AG04450 (cell line): ENCODE measurements around the gene TAF1C. TPM values are rescaled to one million over a fixed set of nuclear protein-coding genes. Genes with fewer than 3 reads are reported as not detected.

Source experiments
- CTCF ChIA-PET: fragments of 300-600, 350-600 bp; formaldehyde crosslinking; extraction: SDS; loops from one replicate; lab custom pipeline; 2022; ENCODE audit warnings: antibody characterized with exemption, inconsistent platforms; lab: Charles Lee
- POLR2A ChIA-PET: fragments of 350-600 bp; formaldehyde crosslinking; extraction: SDS; loops from one replicate; lab custom pipeline; 2021; ENCODE audit warnings: antibody characterized with exemption, inconsistent platforms; lab: Yijun Ruan, JAX
- DNase-seq: peaks from one replicate; pipeline ENCODE4 v3.0.0-alpha.2; 2011; ENCODE audit warnings: low read depth, low spot score
- H3K27ac ChIP-seq: one replicate; pipeline ENCODE4 v1.5.1; 2012; ENCODE audit warnings: low read depth, low read length, control low read depth
- H3K27me3 ChIP-seq: one replicate; pipeline ENCODE4 v1.6.0; 2012; ENCODE audit warnings: low read length; ENCODE audit not compliant: control insufficient read depth, insufficient read depth
- H3K4me3 ChIP-seq: 2 replicates; pipeline ENCODE4 v1.5.1; 2011; ENCODE audit warnings: mild to moderate bottlenecking, low read depth, low read length, control low read depth
- H3K9me3 ChIP-seq: 2 replicates; pipeline ENCODE4 v1.5.1; 2012; ENCODE audit warnings: low read length; ENCODE audit not compliant: control insufficient read depth, insufficient read depth
- CTCF ChIP-seq: IDR thresholded peaks from 2 replicates; pipeline ENCODE4 v1.5.1; 2011; ENCODE audit warnings: low read depth, low read length, control low read depth, inconsistent platforms
- polyA plus RNA-seq: library from polyadenylated mRNA; depleted of rRNA; stranded (reverse); fragments of >200 nt; gene quantifications from 2 replicates; pipeline ENCODE4 v1.2.3, GENCODE V29; 2011

TAF1C gene
- polyA plus RNA-seq, 1 experiment: 14.2 TPM

GRCh38 chr16:84161801-84162200, 25.1 kb downstream of the TAF1C start:
- Histone ChIP-seq H3K27me3 (peaks cover 56% of the 10 kb centered on the region), H3K27ac (no peak overlapping the region), H3K9me3 (no peaks in the 10 kb centered on the region), H3K4me3 (no peak overlapping the region)
- DNase-seq: no peak
- ChIA-PET POLR2A (no interaction called here), CTCF (interaction anchor here (1.5 to 1.7 kb wide), 3 partner anchors 14 to 96 kb away, joined by 5 to 9 read pairs (median 7); partner anchors contain the start of gene TAF1C)
- no peak for TF ChIP-seq CTCF

- H3K27me3 ChIP-seq: peaks cover 56% of the 10 kb centered on the region
- no peak for DNase-seq
- POLR2A ChIA-PET: interaction anchor here (0.8 kb wide), 1 partner anchor 14 kb away, joined by 3 read pairs; no protein-coding TSS in a partner anchor
- no peak overlapping the region for H3K4me3 ChIP-seq
- no peaks in the 10 kb centered on the region; the same call in 1 of the 2 replicates for H3K9me3 ChIP-seq
- CTCF ChIA-PET: interaction anchor here (0.6 to 1.7 kb wide), 4 partner anchors 12 to 95 kb away, joined by 3 to 9 read pairs (median 6); partner anchors contain the start of gene TAF1C
- no peak for TF ChIP-seq CTCF
- no peak overlapping the region for H3K27ac ChIP-seq
These were observed 25.8 kb downstream of the TAF1C start for GRCh38 chr16:84161037-84161436.

GRCh38 chr16:84159800-84160199, 27.1 kb downstream of the TAF1C start:
- TF ChIP-seq CTCF: no peak
- peaks cover 50% of the 10 kb centered on the region for H3K27me3 ChIP-seq
- H3K9me3 ChIP-seq: no peaks in the 10 kb centered on the region; the same call in 1 of the 2 replicates
- no peak overlapping the region for H3K27ac ChIP-seq
- ChIA-PET CTCF (no interaction called here), POLR2A (no interaction called here)
- H3K4me3 ChIP-seq: no peak overlapping the region
- DNase-seq: no peak

GRCh38 chr16:84159007-84159406, 27.9 kb downstream of the TAF1C start:
- DNase-seq: no peak
- Histone ChIP-seq H3K27ac (no peak overlapping the region), H3K27me3 (peaks cover 50% of the 10 kb centered on the region), H3K9me3 (no peaks in the 10 kb centered on the region; the same call in 1 of the 2 replicates), H3K4me3 (no peak overlapping the region)
- POLR2A ChIA-PET: no interaction called here
- CTCF ChIA-PET: interaction anchor here (1.0 kb wide), 1 partner anchor 28 kb away, joined by 3 read pairs; the partner anchor contains the start of gene TAF1C
- no peak for TF ChIP-seq CTCF

- Histone ChIP-seq H3K27me3 (peaks cover 33% of the 10 kb centered on the region), H3K9me3 (no peaks in the 10 kb centered on the region; the same call in 1 of the 2 replicates), H3K4me3 (no peak overlapping the region), H3K27ac (no peak overlapping the region)
- ChIA-PET CTCF (interaction anchor here (0.6 to 1.6 kb wide), 4 partner anchors 31 to 328 kb away, joined by 3 to 7 read pairs (median 4); partner anchors contain the start of gene TAF1C), POLR2A (interaction anchor here (0.6 to 0.7 kb wide), 2 partner anchors 38 to 383 kb away, joined by 3 read pairs; no protein-coding TSS in a partner anchor)
- DNase-seq: no peak
- TF ChIP-seq CTCF: peak; percentile 35
These were observed 30.5 kb downstream of the TAF1C start for GRCh38 chr16:84156342-84156784.
